H1 (cell line): ENCODE results near the gene MCC. TPM values are rescaled to one million over a fixed set of nuclear protein-coding genes. Genes with fewer than 3 reads are reported as not detected.

Source experiments
- CTCF ChIA-PET: fragments of 300-600 bp; sonication (Branson Sonifier 250); formaldehyde crosslinking; loops from one replicate; lab custom pipeline; 2021; ENCODE audit not compliant: partially characterized antibody; lab: Charles Lee
- POLR2A ChIA-PET: fragments of 300-600 bp; sonication (Branson Sonifier 250); formaldehyde crosslinking; loops from one replicate; lab custom pipeline; 2021; ENCODE audit warnings: inconsistent platforms; ENCODE audit not compliant: partially characterized antibody; lab: Charles Lee
- DNase-seq, 2 experiments: peaks; one replicate each; pipeline versions ENCODE4 v3.0.0 to v3.0.0-alpha.2; 2010 to 2022; ENCODE audit warnings: low spot score in 2 of 2, low read depth in 1 of 2, mixed read lengths in 1 of 2
- FAIRE-seq: peaks from 2 replicates; lab custom pipeline; 2011; peaks lifted over from hg19 to GRCh38; lab: Jason Lieb, UNC
- H2AFZ ChIP-seq: 2 replicates; pipeline ENCODE4 v1.8.1; 2012; ENCODE audit warnings: low read length, inconsistent platforms
- H2AK5ac ChIP-seq: 2 replicates; pipeline ENCODE4 v1.6.1; 2013; ENCODE audit warnings: low read depth, low read length
- H2BK120ac ChIP-seq: replicated peaks from 2 replicates; pipeline ENCODE3; 2013; ENCODE audit warnings: low read depth, low read length, inconsistent platforms
- H2BK12ac ChIP-seq: 2 replicates; pipeline ENCODE4 v1.6.1; 2013; ENCODE audit warnings: low read depth, low read length
- H2BK15ac ChIP-seq: 2 replicates; pipeline ENCODE4 v1.6.1; 2013; ENCODE audit warnings: low read length
- H2BK20ac ChIP-seq: 2 replicates; pipeline ENCODE4 v1.6.1; 2013; ENCODE audit warnings: low read length
- H2BK5ac ChIP-seq: 2 replicates; pipeline ENCODE4 v1.6.1; 2013; ENCODE audit warnings: low read depth, low read length
- H3K14ac ChIP-seq: 2 replicates; pipeline ENCODE4 v1.6.1; 2013; ENCODE audit warnings: inconsistent platforms; ENCODE audit not compliant: insufficient read length
- H3K18ac ChIP-seq: 2 replicates; pipeline ENCODE4 v1.6.1; 2013; ENCODE audit warnings: low read length; ENCODE audit errors: extremely low read depth
- H3K23ac ChIP-seq: 2 replicates; pipeline ENCODE4 v1.6.1; 2013; ENCODE audit warnings: inconsistent platforms; ENCODE audit not compliant: insufficient read length
- H3K23me2 ChIP-seq: 2 replicates; pipeline ENCODE4 v1.6.1; 2013; ENCODE audit warnings: low read depth, low read length
- H3K27ac ChIP-seq: 2 replicates; pipeline ENCODE4 v1.6.1; 2011; ENCODE audit warnings: low read depth, low read length, inconsistent platforms
- H3K27me3 ChIP-seq, 4 experiments: replicated peaks in 1 of 4; 1 replicate in 1 of 4; 2 replicates in 3 of 4; pipeline versions ENCODE4 v1.6.1 to v1.8.1; 2011 to 2013; ENCODE audit warnings: low read length in 3 of 4, mild to moderate bottlenecking in 3 of 4, inconsistent platforms in 2 of 4, mixed read lengths in 2 of 4, moderate library complexity in 1 of 4; ENCODE audit not compliant: control insufficient read depth in 3 of 4, insufficient read depth in 3 of 4; ENCODE audit errors: extremely low read depth in 1 of 4
- H3K36me3 ChIP-seq, 4 experiments: 2 replicates each; pipeline versions ENCODE4 v1.6.1 to v1.8.1; 2011 to 2013; ENCODE audit warnings: mild to moderate bottlenecking in 4 of 4, low read length in 3 of 4, moderate library complexity in 2 of 4, control low read depth in 1 of 4, inconsistent platforms in 1 of 4; ENCODE audit not compliant: insufficient read depth in 4 of 4, control insufficient read depth in 2 of 4
- H3K4ac ChIP-seq: replicated peaks from 2 replicates; pipeline ENCODE3; 2013; ENCODE audit warnings: low read length, low read depth, mixed read lengths, inconsistent platforms; ENCODE audit not compliant: insufficient read length
- H3K4me1 ChIP-seq, 4 experiments: replicated peaks in 1 of 4; 1 replicate in 1 of 4; 2 replicates in 3 of 4; pipeline versions ENCODE4 v1.6.1 to v1.8.1; 2011 to 2013; ENCODE audit warnings: low read length in 3 of 4, inconsistent platforms in 2 of 4, mixed read lengths in 1 of 4; ENCODE audit not compliant: insufficient read depth in 4 of 4, control insufficient read depth in 3 of 4
- H3K4me2 ChIP-seq, 2 experiments: 2 replicates each; pipeline versions ENCODE4 v1.6.1 to v1.8.1; 2011 to 2013; ENCODE audit warnings: low read depth in 2 of 2, low read length in 2 of 2, control low read depth in 1 of 2, inconsistent platforms in 1 of 2, mild to moderate bottlenecking in 1 of 2; ENCODE audit not compliant: insufficient read depth in 1 of 2
- H3K4me3 ChIP-seq, 4 experiments: fragments of 200-600, 300-600 bp in 1 of 4; sonication (generic), shearing (Covaris generic), sonication (Bioruptor Twin) in 1 of 4; 2 replicates each; pipeline versions ENCODE4 v1.5.1 to v1.8.1; 2011 to 2016; ENCODE audit warnings: low read length in 4 of 4, low read depth in 3 of 4, control low read depth in 2 of 4, inconsistent platforms in 2 of 4, mild to moderate bottlenecking in 2 of 4, mixed read lengths in 1 of 4, moderate library complexity in 1 of 4; ENCODE audit not compliant: insufficient read depth in 2 of 4; ENCODE audit errors: extremely low read depth in 1 of 4
- H3K56ac ChIP-seq: replicated peaks from 2 replicates; pipeline ENCODE3; 2013; ENCODE audit warnings: low read depth, mild to moderate bottlenecking, mixed read lengths, low read length, inconsistent platforms; ENCODE audit not compliant: insufficient read length
- H3K79me1 ChIP-seq: 2 replicates; pipeline ENCODE4 v1.6.1; 2013; ENCODE audit warnings: low read depth, low read length, control low read depth
- H3K79me2 ChIP-seq, 2 experiments: 2 replicates each; pipeline versions ENCODE4 v1.6.1 to v1.8.1; 2012 to 2013; ENCODE audit warnings: low read length in 2 of 2, mild to moderate bottlenecking in 2 of 2, inconsistent platforms in 1 of 2; ENCODE audit not compliant: insufficient read depth in 2 of 2, control insufficient read depth in 1 of 2
- H3K9ac ChIP-seq, 4 experiments: replicated peaks in 1 of 4; 1 replicate in 1 of 4; 2 replicates in 3 of 4; pipeline versions ENCODE4 v1.6.1 to v1.8.1; 2011 to 2013; ENCODE audit warnings: low read depth in 3 of 4, low read length in 3 of 4, control low read depth in 2 of 4, mild to moderate bottlenecking in 2 of 4, moderate library complexity in 2 of 4, inconsistent platforms in 1 of 4; ENCODE audit errors: extremely low read depth in 1 of 4
- H3K9me3 ChIP-seq, 2 experiments: 2 replicates each; pipeline versions ENCODE4 v1.6.1 to v1.8.1; 2012 to 2013; ENCODE audit warnings: mild to moderate bottlenecking in 2 of 2, moderate library complexity in 2 of 2, control low read depth in 1 of 2, inconsistent platforms in 1 of 2, low read depth in 1 of 2, low read length in 1 of 2, mixed read lengths in 1 of 2; ENCODE audit not compliant: insufficient read depth in 2 of 2
- H4K20me1 ChIP-seq, 2 experiments: replicated peaks in 1 of 2; 2 replicates each; pipeline versions ENCODE3 to v1.8.1; 2011 to 2013; ENCODE audit warnings: inconsistent platforms in 2 of 2, low read length in 2 of 2, mild to moderate bottlenecking in 1 of 2; ENCODE audit not compliant: insufficient read depth in 2 of 2, control insufficient read depth in 1 of 2
- H4K5ac ChIP-seq: 2 replicates; pipeline ENCODE4 v1.6.1; 2013; ENCODE audit warnings: low read length, low read depth, mixed read lengths, inconsistent platforms; ENCODE audit not compliant: insufficient read length
- H4K8ac ChIP-seq: 2 replicates; pipeline ENCODE4 v1.8.0; 2013; ENCODE audit warnings: mild to moderate bottlenecking, moderate library complexity, low read length, inconsistent platforms; ENCODE audit not compliant: insufficient read depth; ENCODE audit errors: extremely low read depth
- H4K91ac ChIP-seq: replicated peaks from 2 replicates; pipeline ENCODE3; 2013; ENCODE audit warnings: low read length, mixed read lengths, inconsistent platforms; ENCODE audit not compliant: insufficient read length
- ASH2L ChIP-seq: fragments of 200-600, 300-600 bp; sonication (generic); IDR thresholded peaks from one replicate; pipeline ENCODE4 v1.7.1; 2017; ENCODE audit warnings: low read length
- CBX8 ChIP-seq: fragments of 300-800, 300-1000 bp; sonication (generic); IDR thresholded peaks from 2 replicates; pipeline ENCODE4 v1.7.1; 2016; ENCODE audit warnings: low read depth, low read length, borderline replicate concordance
- CHD1 ChIP-seq: IDR thresholded peaks from 2 replicates; pipeline ENCODE4 v1.6.1; 2012; ENCODE audit warnings: low read depth, low read length, improper control_type of control experiment
- CREB1 ChIP-seq: IDR thresholded peaks from 2 replicates; pipeline ENCODE4 v1.6.1; 2012; ENCODE audit warnings: inconsistent platforms
- EP300 ChIP-seq, 2 experiments: IDR thresholded peaks; 1 replicate in 1 of 2; 2 replicates in 1 of 2; pipeline ENCODE4 v1.6.1; 2011 to 2012; ENCODE audit warnings: low read depth in 2 of 2, low read length in 2 of 2, mild to moderate bottlenecking in 2 of 2, borderline replicate concordance in 1 of 2, inconsistent platforms in 1 of 2, moderate library complexity in 1 of 2
- JUND ChIP-seq: IDR thresholded peaks from 2 replicates; pipeline ENCODE4 v1.6.1; 2011; ENCODE audit warnings: mild to moderate bottlenecking, improper control_type of control experiment, low read length
- MAFK ChIP-seq: IDR thresholded peaks from 2 replicates; pipeline ENCODE4 v1.6.1; 2012; ENCODE audit warnings: low read depth, mild to moderate bottlenecking, improper control_type of control experiment, low read length
- SIN3A ChIP-seq, 2 experiments: IDR thresholded peaks in 1 of 2; conservative IDR thresholded peaks in 1 of 2; 2 replicates each; pipeline ENCODE4 v1.6.1; 2011 to 2012; ENCODE audit warnings: low read length in 2 of 2, improper control_type of control experiment in 1 of 2, low read depth in 1 of 2, mild to moderate bottlenecking in 1 of 2
- SUZ12 ChIP-seq: fragments of 200-600 bp; sonication (generic); IDR thresholded peaks from 2 replicates; pipeline ENCODE4 v1.6.1; 2012; ENCODE audit warnings: mild to moderate bottlenecking, inconsistent platforms, low read length, moderate library complexity, mixed read lengths
- USF2 ChIP-seq: IDR thresholded peaks from 2 replicates; pipeline ENCODE4 v1.6.1; 2011; ENCODE audit warnings: low read length, improper control_type of control experiment
- WGBS, 2 experiments: shearing (Covaris generic) in 1 of 2; methylation state at CpG; one replicate each; pipeline versions ENCODE4 v1.1.6 to v1.1.7; 2013 to 2015; ENCODE audit warnings: low lambda C conversion rate in 2 of 2, mixed read lengths in 2 of 2, inconsistent platforms in 1 of 2, low coverage in 1 of 2, missing lambda C conversion rate in 1 of 2; ENCODE audit not compliant: insufficient replicate concordance in 2 of 2, insufficient coverage in 1 of 2, insufficient read length in 1 of 2; ENCODE audit errors: extremely low coverage in 1 of 2, missing lambda C conversion rate in 1 of 2; 5-methylcytosine and 5-hydroxymethylcytosine counted together
- polyA plus RNA-seq, 7 experiments: library from polyadenylated mRNA; depleted of rRNA in 3 of 7; stranded (reverse) in 5 of 7; unstranded in 2 of 7; fragments of >200 nt in 5 of 7; fragments of 200-250 nt in 2 of 7; gene quantifications; 1 replicate in 5 of 7; 2 replicates in 1 of 7; 4 replicates in 1 of 7; pipeline versions ENCODE4 v1.2.1 to v1.2.3, GENCODE V29; 2011 to 2013; ENCODE audit warnings: missing spikeins in 2 of 7, mixed read lengths in 2 of 7
- total RNA-seq: library from RNA; stranded (reverse); fragmentation: NEBNext Ultra II Directional; extraction: Animal tissue kit (Norgen Biotek cat#: 25700); gene quantifications from 2 replicates; pipeline ENCODE4 v1.2.1, GENCODE V29; 2021

The MCC gene
- total and polyA plus RNA-seq, 2 of the 8 experiments (the other 6 are each of a cell fraction or from before 2014, with no cell fraction given), result 2.6 to 18.3 TPM

DNA sequence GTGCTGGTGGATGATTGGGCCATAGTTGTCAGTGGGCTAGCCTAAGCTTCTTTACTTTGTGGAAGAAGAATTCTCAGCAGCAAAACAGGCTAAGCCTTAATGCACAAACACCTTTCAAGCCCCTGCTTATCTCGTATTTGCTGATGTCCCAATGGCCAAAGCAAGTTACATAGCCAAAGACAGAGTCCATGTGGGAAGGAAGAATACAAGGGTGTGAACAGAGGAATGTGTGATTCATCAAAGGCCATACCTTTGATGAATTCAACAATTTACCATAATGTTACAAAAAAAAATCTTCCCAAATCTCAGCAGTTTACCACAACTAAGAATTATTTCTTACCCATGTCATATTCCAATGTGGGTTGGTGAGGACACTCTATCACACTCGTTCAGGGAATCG is 24.1 kb upstream of the MCC start:
- no peak overlapping the region for H3K18ac ChIP-seq
- peaks cover 0 to 13% of the 10 kb centered on the region in 2 experiments; a peak in 2 of 4 replicates for H3K79me2 ChIP-seq
- peaks cover 4% of the 10 kb centered on the region for H3K23me2 ChIP-seq
- no peak overlapping the region for H4K5ac ChIP-seq
- POLR2A ChIA-PET, result interaction anchor here (1.6 kb wide), 1 partner anchor 536 kb away, joined by 4 read pairs; the partner anchor contains the start of gene DCP2
- H3K27me3 ChIP-seq, result no peaks in the 10 kb centered on the region
- H3K27ac ChIP-seq, result no peak overlapping the region
- no peak overlapping the region for H3K9ac ChIP-seq
- H3K4me3 ChIP-seq, result no peak overlapping the region
- no peak overlapping the region for H2BK5ac ChIP-seq
- no peak overlapping the region for H3K56ac ChIP-seq
- no peak overlapping the region for H2AFZ ChIP-seq
- H4K20me1 ChIP-seq, result peaks cover 0 to 2% of the 10 kb centered on the region in 2 experiments
- no peak overlapping the region for H2BK12ac ChIP-seq
- no peak for FAIRE-seq
- H3K23ac ChIP-seq, result no peak overlapping the region
- no peak overlapping the region for H2BK120ac ChIP-seq
- no peak overlapping the region for H3K14ac ChIP-seq
- H3K79me1 ChIP-seq, result no peaks in the 10 kb centered on the region
- TF ChIP-seq CREB1, result no peak
- no peak for TF ChIP-seq JUND
- no peak for TF ChIP-seq EP300 (IDR thresholded peaks at IDR 0.05; ENCODE audit: borderline replicate concordance in 1 of 2, low read depth in 2 of 2, low read length in 2 of 2)
- no peak for TF ChIP-seq USF2
- no peak for TF ChIP-seq SIN3A (conservative IDR thresholded peaks at IDR 0.05 in 1 of 2, IDR thresholded peaks at IDR 0.05 in 1 of 2; ENCODE audit: low read depth in 1 of 2, low read length in 2 of 2)
- no peak for TF ChIP-seq MAFK
- TF ChIP-seq CBX8, result no peak
- no peak for TF ChIP-seq SUZ12
- no peak for TF ChIP-seq CHD1
- TF ChIP-seq ASH2L, result no peak
- no peak for DNase-seq
- H2AK5ac ChIP-seq, result no peak overlapping the region
- H3K36me3 ChIP-seq, result peaks cover 0 to 11% (median 0%) of the 10 kb centered on the region in 4 experiments; a peak in 1 of 8 replicates
- H3K4me1 ChIP-seq, result peaks cover 0 to 5% (median 2%) of the 10 kb centered on the region in 4 experiments; a peak in 3 of 7 replicates
- CTCF ChIA-PET, result interaction anchor here (0.8 to 5.0 kb wide), 7 partner anchors 9 to 176 kb away, joined by 3 to 37 read pairs (median 8); no protein-coding TSS in a partner anchor
- H2BK15ac ChIP-seq, result no peak overlapping the region
- H3K4me2 ChIP-seq, result no peak overlapping the region; a peak in 1 of 4 replicates
- 80% methylated on average over 3 of the region's 3 CpGs; no CpG with 5 or more reads in 1 of the 2 experiments for WGBS, 2 experiments
- H3K9me3 ChIP-seq, result no peaks in the 10 kb centered on the region
- no peak overlapping the region for H4K91ac ChIP-seq
- no peak overlapping the region for H3K4ac ChIP-seq
- no peak overlapping the region for H4K8ac ChIP-seq
- no peak overlapping the region for H2BK20ac ChIP-seq
